GM08714 (cell line): Measurements from ENCODE around the gene LOXL4.

Source experiments
- H3K4me3 ChIP-seq: fragments of 200-500 bp; sonication (Bioruptor generic); 2 replicates; pipeline ENCODE4 v1.5.1; 2014; ENCODE audit warnings: mild to moderate bottlenecking, low read length, inconsistent platforms
- ZNF274 ChIP-seq: IDR thresholded peaks from 2 replicates; pipeline ENCODE4 v1.6.1; 2012; ENCODE audit warnings: mild to moderate bottlenecking, low read depth, low read length

Gene LOXL4

DNA sequence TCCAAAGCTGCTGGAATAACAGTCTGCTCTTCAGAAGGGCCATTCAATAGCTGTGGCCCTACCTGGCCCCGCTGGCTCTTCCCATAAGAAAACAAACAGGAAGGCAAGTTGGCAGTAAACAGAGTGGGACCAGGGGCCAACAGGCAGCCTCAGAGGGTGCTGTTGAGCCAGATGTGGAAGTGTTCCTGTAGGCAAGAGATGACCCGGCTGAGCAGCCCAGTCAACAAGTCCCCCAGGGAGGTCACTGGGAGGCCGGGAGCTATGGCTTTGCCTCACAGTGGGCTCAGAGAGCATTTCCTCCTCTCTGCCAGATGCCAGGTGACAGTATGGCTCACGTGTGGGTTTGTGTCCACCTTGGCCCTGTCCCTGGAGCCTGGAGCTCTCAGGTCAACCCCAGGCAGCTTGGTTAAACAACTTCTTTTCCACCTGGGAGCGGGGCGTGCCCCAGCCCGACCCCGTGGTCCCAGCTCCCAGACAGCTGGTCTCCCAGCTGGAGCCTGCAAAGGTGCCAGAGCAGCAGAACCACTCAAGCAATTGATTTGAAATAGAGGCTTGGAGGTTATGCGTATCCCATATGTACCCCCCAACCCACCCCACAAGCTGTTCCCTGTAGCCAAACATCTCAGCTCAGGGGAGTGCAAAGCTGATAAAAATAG is 33.8 kb upstream of the LOXL4 start:
- no peak overlapping the region for H3K4me3 ChIP-seq
- no peak for TF ChIP-seq ZNF274

GRCh38 chr10:98300526-98301229 is 32.7 kb upstream of the LOXL4 start:
- H3K4me3 ChIP-seq = no peak overlapping the region
- TF ChIP-seq ZNF274 = no peak

DNA sequence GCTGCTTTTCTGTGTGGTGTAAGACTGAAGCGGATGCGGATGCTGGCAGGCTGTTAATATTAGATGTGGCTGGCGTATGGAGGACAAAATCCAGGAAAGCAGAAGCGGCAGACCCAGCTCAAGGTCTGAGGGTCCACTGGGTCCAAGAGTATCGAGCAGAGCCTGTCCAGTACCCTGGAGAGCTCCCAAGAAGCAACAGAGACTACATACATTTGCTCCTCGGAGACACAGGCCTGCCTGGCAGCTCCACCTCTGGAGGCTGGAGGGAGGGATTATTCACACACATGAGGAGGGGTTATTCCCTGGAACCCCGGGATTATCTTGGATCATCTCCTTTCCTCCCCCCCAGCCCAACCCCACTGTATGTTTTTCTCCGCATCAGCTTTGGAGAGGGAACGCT is 31.3 kb upstream of the LOXL4 start:
- H3K4me3 ChIP-seq = no peak overlapping the region
- no peak for TF ChIP-seq ZNF274

DNA sequence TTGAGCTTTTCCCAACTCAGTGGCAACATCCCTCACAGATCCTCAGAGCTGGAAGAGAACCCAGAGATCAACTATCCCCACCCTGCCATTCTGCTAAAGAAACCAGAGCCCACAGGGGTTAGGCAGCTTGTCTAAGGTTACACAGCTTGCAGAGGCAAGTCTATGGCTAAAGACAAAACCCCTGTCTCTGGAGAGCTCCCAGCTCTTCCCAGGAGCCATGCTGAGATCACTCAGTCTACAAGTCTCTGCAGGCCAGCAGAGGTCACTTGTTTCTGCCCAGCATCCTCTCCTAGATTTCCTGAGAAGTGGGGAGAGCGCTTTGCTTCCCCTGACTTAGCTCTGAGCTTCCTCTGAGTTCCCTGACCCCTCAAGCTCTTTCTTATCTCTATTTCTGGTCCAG is 28.5 kb upstream of the LOXL4 start:
- no peak overlapping the region for H3K4me3 ChIP-seq
- no peak for TF ChIP-seq ZNF274

DNA sequence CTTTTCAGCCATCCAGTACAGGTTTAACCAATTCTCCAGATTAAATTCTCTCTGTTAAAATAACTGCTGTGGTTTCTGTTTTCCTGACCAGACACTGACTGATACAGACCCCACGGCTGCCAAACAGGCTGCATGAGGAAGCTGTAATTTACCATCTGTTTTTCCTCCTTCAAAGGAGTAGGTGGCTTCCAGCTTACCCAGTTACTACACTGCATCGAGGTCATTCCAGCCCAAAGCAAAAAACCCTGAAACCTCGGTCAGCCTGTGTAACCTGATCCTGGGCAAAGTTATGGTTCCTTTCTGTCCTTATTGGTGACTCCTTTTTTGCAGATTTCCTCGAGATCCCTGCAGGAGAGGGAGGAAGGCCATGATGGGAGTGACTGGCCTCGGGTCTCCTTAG is 27.9 kb upstream of the LOXL4 start:
- TF ChIP-seq ZNF274 = no peak
- no peak overlapping the region for H3K4me3 ChIP-seq

DNA sequence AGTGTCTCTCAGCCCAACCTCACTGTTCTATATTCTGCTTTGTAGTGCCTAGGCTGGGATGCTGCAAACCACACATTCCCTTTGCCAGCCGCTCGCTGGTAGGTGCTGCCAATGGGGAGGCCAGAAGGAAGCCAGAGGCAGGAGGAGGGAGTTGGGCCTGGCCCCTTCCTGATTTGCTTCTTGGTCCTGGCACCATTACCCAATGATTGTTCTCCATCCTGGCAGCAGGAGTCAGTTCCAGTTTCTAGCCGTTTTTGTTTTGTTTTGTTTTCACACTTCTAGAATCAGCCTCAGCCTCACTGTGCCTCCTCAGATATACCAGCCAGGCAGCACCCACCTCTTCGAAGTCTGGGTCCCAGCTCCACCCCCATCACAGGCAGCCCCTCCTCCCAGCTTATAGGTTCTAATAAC is 27.4 kb upstream of the LOXL4 start:
- TF ChIP-seq ZNF274 = no peak
- H3K4me3 ChIP-seq = no peak overlapping the region

- no peak overlapping the region for H3K4me3 ChIP-seq
- no peak for TF ChIP-seq ZNF274
Observed at GRCh38 chr10:98294270-98294627, 26.3 kb upstream of the LOXL4 start.

GRCh38 chr10:98293550-98294269 is 25.7 kb upstream of the LOXL4 start:
- no peak for TF ChIP-seq ZNF274
- no peak overlapping the region for H3K4me3 ChIP-seq

GRCh38 chr10:98292971-98293370 is 25.0 kb upstream of the LOXL4 start:
- no peak for TF ChIP-seq ZNF274
- H3K4me3 ChIP-seq = no peak overlapping the region

DNA sequence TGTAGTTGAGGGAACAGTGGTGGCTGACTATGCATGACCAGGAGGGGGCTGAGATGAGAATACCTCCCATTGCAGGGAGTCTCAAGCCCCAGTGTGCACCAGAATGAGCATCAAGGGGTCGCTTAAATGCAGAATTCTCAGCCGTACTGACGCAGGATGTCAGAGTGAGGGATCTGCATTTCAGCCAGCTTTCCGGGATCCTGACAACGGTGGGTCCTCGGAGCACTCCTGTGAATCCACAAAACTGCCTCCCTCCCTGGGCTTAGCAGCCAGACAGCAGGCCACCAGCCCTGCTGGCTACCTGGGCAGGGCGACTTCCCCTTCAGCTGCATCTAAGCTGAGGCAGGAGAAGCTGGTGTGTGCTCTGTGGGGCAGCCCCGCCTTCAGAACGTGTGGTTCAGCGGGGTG is 21.8 kb upstream of the LOXL4 start:
- H3K4me3 ChIP-seq = no peak overlapping the region
- TF ChIP-seq ZNF274 = no peak

GRCh38 chr10:98287321-98287720 is 19.3 kb upstream of the LOXL4 start:
- H3K4me3 ChIP-seq = no peak overlapping the region
- no peak for TF ChIP-seq ZNF274

DNA sequence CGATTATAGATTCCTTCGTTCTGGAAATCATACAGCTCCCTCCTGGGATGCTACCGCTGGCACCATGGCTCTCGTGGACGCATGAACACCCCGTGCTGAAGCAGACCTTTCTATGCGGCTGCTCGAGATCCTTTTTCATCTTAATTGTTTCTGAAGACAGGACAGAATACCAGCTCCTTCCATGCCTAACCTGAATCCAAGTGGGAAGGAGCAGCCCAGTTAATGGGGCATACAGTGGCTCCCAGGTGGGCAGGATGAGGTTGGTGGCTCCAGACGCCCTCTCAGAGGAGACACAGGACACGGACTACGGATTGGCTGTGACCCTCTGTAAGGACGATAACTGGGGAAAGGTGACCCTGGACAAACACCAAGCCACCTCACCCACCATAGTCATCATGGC is 18.4 kb upstream of the LOXL4 start:
- TF ChIP-seq ZNF274 = no peak
- no peak overlapping the region for H3K4me3 ChIP-seq

DNA sequence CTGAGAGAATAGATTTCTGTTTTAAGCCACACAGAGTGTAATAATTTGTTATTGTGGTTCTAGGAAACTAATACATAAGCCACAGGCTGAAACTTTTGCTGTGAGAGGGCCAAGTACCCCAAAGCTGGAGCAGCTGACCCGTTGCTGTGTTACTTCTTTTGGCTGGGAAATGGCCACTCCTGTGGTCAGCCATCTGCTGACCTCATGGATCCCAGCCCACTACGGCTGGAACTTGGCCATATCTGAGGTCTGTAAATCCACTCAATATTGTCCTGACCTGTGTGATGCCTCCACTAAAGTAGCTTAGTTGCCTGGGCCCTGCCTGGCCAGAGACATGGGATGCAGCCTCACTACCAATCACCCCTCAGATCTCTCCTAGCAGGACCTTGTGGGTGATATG is 17.4 kb upstream of the LOXL4 start:
- TF ChIP-seq ZNF274 = no peak

DNA sequence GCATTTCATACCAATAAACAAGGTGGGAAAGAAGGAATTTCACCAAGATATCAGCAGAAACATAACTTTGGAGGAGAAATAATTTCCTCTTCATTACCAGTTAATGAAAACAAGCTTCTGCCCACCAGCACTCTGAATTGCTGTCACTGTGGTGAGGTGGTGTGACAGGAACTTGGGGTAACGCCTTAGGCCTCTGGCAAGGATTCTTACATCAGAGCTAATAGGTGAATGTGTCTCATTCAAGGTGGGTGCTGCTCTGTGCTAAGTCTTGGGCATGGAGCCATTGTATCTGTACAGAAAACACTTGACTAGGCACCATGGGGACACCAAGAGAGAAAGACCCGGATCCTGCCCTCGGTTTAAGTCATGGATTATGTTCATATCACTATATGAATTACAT is 8.3 kb upstream of the LOXL4 start:
- no peak overlapping the region for H3K4me3 ChIP-seq
- TF ChIP-seq ZNF274 = no peak

More for the DNA sequence above, 17.4 kb upstream of the LOXL4 start:
- H3K4me3 ChIP-seq = no peak overlapping the region

DNA sequence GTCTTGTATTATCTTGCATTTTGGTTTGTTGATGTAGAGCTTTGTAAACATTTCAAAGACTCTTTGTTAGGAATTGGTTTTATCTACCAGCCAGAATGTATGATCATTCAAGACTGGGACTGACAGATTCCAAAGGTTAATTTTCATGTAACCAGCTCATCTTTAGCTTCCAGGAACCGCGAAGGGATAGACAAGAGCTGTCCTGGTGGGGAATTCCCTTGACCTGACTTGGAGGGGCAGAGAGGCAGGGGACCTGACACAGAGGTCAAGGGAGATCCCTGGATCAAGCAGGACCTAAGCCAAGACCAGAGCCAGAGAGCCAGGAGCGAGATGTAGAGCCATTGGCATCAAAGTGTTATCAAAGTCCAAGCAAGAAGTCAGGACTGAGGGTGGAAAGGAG is 6.6 kb upstream of the LOXL4 start:
- TF ChIP-seq ZNF274 = no peak
- H3K4me3 ChIP-seq = no peak overlapping the region
